ENCODE data around the gene KCNQ1OT1. TPM values are rescaled to one million over a fixed set of nuclear protein-coding genes. Genes with fewer than 3 reads are reported as not detected.

The KCNQ1OT1 gene
- total RNA-seq, 2 donors from 2014 or later, result 0.77 to 1.5 TPM

DNA sequence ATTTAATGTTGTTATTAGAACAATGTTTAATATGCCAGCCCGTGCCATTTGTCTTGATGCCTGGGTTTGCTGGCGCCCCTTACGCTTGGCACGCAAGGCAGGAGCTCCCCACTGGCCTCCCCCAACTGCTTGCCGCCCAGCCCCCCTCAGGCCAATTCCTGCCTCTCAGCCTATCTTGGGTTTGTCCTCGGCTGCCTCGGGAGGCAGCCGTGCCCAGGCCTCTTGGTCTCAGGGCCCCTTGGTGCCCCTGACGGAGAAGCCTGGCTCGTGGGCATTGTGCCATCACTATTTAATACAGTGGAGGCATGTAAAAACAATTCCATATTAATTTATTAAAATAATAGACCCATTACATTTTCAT is 119.8 kb downstream of the KCNQ1OT1 start:
- TF ChIP-seq, protein P1, sequence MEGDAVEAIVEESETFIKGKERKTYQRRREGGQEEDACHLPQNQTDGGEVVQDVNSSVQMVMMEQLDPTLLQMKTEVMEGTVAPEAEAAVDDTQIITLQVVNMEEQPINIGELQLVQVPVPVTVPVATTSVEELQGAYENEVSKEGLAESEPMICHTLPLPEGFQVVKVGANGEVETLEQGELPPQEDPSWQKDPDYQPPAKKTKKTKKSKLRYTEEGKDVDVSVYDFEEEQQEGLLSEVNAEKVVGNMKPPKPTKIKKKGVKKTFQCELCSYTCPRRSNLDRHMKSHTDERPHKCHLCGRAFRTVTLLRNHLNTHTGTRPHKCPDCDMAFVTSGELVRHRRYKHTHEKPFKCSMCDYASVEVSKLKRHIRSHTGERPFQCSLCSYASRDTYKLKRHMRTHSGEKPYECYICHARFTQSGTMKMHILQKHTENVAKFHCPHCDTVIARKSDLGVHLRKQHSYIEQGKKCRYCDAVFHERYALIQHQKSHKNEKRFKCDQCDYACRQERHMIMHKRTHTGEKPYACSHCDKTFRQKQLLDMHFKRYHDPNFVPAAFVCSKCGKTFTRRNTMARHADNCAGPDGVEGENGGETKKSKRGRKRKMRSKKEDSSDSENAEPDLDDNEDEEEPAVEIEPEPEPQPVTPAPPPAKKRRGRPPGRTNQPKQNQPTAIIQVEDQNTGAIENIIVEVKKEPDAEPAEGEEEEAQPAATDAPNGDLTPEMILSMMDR (IDR thresholded peaks at IDR 0.05), result no peak
- Histone ChIP-seq H3K4me3 (no peak overlapping the region), H3K9ac (ENCODE audit: low read depth in 2 of 2, low read length in 2 of 2) (no peak overlapping the region), H3K9me3 (no peaks in the 10 kb centered on the region), H3K36me3 (no peaks in the 10 kb centered on the region), H3K27me3 (no peaks in the 10 kb centered on the region), H3K4me1 (peaks cover 6% of the 10 kb centered on the region), H3K27ac (no peak overlapping the region)
- intact Hi-C loops (cut with DNase I), result no loop called here
- DNase-seq, result no peak

DNA sequence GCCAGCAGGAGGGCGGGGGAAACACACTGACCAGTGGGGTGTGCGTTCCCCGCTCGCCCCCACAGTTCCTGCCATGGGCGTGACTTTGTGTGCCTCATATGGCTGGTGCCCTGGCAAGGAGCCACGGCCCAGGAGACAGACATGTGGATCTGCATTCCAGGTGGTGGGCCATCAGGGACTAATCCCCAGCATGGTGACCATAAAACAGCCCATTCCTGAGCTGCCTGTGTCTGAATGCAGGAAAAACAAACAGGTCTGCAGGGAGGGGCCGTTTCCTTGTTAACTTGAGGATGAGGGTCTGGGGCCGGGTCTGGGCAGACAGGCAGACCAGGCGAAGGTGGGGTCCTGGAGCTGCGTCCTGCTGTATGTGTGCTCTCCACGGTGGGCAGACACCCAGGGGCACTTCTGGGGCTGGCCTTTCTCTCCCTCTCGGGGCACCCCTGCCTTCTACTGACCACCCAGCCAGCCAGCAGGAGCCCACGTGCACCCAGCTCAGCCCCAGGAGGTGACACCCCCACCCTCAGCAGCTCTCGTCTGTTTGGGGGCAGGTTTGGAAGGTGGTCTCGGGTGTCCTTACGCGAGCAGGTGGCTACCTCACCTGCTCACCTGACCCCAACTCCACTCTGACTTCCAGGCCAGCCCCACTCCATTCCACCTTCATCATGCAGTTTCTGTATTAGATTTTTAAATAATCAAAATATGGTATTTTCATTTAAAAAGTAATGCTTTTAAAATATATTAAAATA is 120.3 kb downstream of the KCNQ1OT1 start:
- Histone ChIP-seq H3K9me3 (no peaks in the 10 kb centered on the region), H3K9ac (ENCODE audit: low read depth in 2 of 2, low read length in 2 of 2) (no peak overlapping the region), H3K4me3 (no peak overlapping the region), H3K4me1 (peaks cover 9% of the 10 kb centered on the region), H3K36me3 (no peaks in the 10 kb centered on the region), H3K27ac (no peak overlapping the region), H3K27me3 (no peaks in the 10 kb centered on the region)
- intact Hi-C loops (cut with DNase I), result no loop called here
- no peak for DNase-seq
- TF ChIP-seq, protein P1 (IDR thresholded peaks at IDR 0.05), result no peak

DNA sequence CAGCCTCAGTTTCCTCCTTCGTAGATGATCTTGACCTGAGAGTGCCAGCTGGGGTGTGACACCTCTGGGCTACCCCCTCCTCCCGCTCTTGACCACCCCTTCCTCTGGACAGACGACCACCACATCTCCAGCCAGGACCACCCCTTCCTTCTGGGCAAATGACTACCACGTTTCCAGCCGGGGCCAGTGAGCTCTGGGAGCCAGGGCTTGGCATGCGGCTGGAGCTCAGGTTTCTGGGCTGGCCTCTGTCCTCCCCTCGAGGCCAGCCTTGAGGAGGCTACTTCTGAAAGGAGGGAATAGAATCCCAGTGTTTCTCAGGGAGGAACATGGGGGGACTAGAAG is 120.9 kb downstream of the KCNQ1OT1 start:
- Histone ChIP-seq H3K27me3 (no peaks in the 10 kb centered on the region), H3K9ac (ENCODE audit: low read depth in 2 of 2, low read length in 2 of 2) (no peak overlapping the region), H3K27ac (no peak overlapping the region), H3K9me3 (no peaks in the 10 kb centered on the region), H3K4me3 (no peak overlapping the region), H3K36me3 (no peaks in the 10 kb centered on the region), H3K4me1 (peaks cover 9% of the 10 kb centered on the region)
- intact Hi-C loops (cut with DNase I), result no loop called here
- TF ChIP-seq, protein P1 (IDR thresholded peaks at IDR 0.05), result no peak
- no peak for DNase-seq

DNA sequence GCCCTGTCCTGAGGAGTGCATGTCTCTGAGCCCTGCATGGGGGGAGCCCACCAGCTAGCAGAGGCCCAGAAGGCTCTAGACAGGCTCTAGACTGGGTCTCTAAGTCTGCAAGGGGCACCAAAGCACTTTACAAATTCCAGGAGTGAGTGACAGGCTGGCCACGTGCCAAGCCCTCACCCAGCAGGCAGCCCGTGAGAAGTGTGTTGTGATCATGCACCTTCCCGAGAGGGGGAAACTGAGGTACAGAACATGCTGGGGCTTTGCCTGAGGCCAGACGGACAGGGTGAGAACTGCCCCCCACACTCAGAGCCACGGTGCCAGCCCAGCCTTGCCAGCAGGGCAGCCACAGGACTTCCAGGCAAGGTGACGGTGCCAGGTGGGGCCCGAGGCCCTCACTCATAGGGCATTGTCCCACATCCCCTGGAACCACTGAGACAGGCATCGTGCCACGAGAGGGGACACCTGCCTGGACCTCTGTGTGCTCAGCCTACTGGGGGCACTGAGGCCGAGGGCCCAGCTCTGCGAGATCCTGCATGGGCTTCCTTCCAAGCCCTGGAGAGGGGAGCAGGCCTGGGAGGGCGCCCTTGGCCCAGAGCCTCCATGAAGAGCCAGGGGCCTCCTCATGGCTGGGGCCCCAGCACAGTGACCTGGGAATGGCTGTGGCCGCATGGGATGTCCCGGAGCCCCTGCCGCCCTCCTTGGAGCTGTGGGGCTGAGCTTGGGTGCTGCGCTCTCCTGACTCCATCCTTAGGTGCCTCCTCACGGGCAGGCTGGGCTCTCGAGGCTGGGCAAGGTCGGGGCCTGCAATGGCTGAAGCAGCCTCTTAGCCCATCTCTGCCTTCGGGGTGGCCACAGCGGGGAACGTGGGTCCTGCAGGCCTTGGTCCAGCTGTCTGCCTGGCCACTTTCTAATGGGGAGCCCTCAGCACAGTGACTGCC is 121.5 kb downstream of the KCNQ1OT1 start:
- DNase-seq, result no peak
- no peaks in the 10 kb centered on the region for H3K36me3 ChIP-seq
- H3K4me3 ChIP-seq, result no peak overlapping the region
- H3K9me3 ChIP-seq, result no peaks in the 10 kb centered on the region
- no peak overlapping the region for H3K9ac ChIP-seq (ENCODE audit: low read depth in 2 of 2, low read length in 2 of 2)
- H3K27me3 ChIP-seq, result no peaks in the 10 kb centered on the region
- peak overlapping the region; percentile 33 for H3K27ac ChIP-seq
- peaks cover 9% of the 10 kb centered on the region for H3K4me1 ChIP-seq
- intact Hi-C loops (cut with DNase I), result no loop called here
- TF ChIP-seq, protein P1 (IDR thresholded peaks at IDR 0.05), result no peak

DNA sequence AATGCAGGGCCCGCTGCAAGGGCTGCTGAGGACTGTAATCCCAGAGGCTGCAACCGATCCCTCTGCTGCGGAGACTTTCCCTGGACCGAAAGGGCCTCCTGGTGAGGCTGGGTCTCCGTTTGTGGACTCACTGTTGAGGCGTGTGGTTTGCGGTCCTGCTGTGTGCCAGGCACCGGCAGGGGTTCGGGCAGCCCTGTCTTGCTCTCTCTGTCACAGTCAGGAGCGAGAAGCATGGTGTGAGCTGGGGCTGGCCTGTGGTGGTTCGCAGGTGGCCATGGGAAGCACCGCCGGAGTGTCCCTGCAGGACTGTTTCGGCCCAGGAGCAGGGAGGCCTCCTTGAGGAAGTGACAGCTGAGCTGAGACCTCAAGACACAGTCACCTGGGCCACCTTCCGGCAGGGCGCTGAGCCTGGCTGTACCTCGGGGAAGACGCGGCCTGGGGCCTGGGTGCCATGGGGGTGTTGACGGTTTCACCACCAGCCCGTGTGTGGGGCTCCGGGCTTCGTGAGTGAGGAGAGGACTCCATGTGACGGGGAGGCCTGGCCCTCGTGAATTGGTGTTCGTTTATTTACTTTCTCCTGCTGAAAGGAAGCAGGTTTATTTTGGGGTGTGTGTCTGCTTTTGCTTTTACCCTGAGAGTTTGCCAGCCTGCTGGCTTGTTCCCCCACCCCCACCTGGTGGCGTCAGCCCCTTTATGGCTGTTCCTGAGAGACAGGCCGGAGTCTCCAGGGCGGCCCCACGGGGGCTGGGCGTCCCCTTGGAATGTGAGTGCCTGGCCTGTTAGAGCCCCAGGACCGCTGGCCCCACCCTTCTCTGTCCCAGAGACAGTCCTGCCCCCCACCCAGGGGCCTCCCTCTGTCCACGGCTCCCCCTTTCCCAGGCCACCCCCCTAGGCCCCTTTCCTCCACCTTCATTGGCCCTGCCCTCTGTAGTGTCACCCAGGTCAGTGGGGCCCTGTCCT is 122.5 kb downstream of the KCNQ1OT1 start:
- no peaks in the 10 kb centered on the region for H3K9me3 ChIP-seq
- H3K36me3 ChIP-seq, result no peaks in the 10 kb centered on the region
- DNase-seq, result peak; percentile 61
- no peak overlapping the region for H3K9ac ChIP-seq (ENCODE audit: low read depth in 2 of 2, low read length in 2 of 2)
- no peaks in the 10 kb centered on the region for H3K27me3 ChIP-seq
- TF ChIP-seq, protein P1 (IDR thresholded peaks at IDR 0.05), result no peak
- intact Hi-C loops (cut with DNase I), result no loop called here
- no peak overlapping the region for H3K4me3 ChIP-seq
- peak overlapping the region; percentile 33 for H3K27ac ChIP-seq
- H3K4me1 ChIP-seq, result peaks cover 9% of the 10 kb centered on the region

Data from colonic mucosa (tissue), 4 donors.